GM12872 (cell line): ENCODE data around the gene PLEKHG4.

Source experiments
- CTCF ChIP-seq: IDR thresholded peaks from 3 replicates; pipeline ENCODE4 v1.5.1; 2011; ENCODE audit warnings: low read depth, mild to moderate bottlenecking, low read length, moderate library complexity; ENCODE audit not compliant: insufficient read depth

The PLEKHG4 gene

GRCh38 chr16:67333315-67333714, 54.0 kb downstream of the PLEKHG4 start:
- no peak for TF ChIP-seq CTCF

DNA sequence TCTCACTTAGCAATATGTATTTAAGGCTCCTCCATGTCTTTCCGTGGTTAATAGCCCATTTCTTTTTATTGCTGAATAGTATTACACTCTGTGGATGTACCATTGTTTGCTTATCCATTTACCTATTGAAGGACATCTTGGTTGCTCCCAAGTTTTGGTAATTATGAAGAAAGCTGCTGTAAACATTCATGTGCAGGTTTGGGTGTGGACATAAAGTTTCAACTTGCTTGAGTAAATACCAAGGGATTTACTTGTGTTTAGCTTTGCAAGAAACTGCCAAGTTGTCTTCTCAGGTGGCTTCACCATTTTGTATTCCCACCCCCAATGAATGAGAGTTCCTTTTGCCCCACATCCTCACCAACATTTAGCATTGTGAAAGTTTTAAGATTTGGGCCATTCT, 56.8 kb downstream of the PLEKHG4 start:
- no peak for TF ChIP-seq CTCF

- TF ChIP-seq CTCF: no peak
These were observed 57.3 kb downstream of the PLEKHG4 start for GRCh38 chr16:67336648-67337047.
